H9 (cell line): ENCODE measurements around the gene SLC12A6. TPM values are rescaled to one million over a fixed set of nuclear protein-coding genes. Genes with fewer than 3 reads are reported as not detected.

Experiments
- DNase-seq: peaks from one replicate; pipeline ENCODE4 v3.0.0-alpha.2; 2017
- H2AFZ ChIP-seq: one replicate; pipeline ENCODE4 v1.6.1; 2013; ENCODE audit warnings: mild to moderate bottlenecking, low read length, control low read depth, moderate library complexity
- H2AK5ac ChIP-seq: 2 replicates; pipeline ENCODE4 v1.6.1; 2013; ENCODE audit warnings: low read length, control low read depth, mixed read lengths; ENCODE audit not compliant: insufficient read length
- H2BK120ac ChIP-seq: one replicate; pipeline ENCODE4 v1.6.1; 2013; ENCODE audit warnings: low read depth, mild to moderate bottlenecking, low read length, control low read depth, inconsistent platforms; ENCODE audit not compliant: poor library complexity, severe bottlenecking
- H2BK12ac ChIP-seq: 2 replicates; pipeline ENCODE4 v1.6.1; 2013; ENCODE audit warnings: low read length, control low read depth, mixed read lengths, low read depth; ENCODE audit not compliant: insufficient read length
- H2BK15ac ChIP-seq: 2 replicates; pipeline ENCODE4 v1.6.1; 2013; ENCODE audit warnings: low read depth, low read length, control low read depth
- H2BK20ac ChIP-seq: one replicate; pipeline ENCODE4 v1.6.1; 2013; ENCODE audit warnings: low read depth, mild to moderate bottlenecking, low read length, control low read depth, inconsistent platforms; ENCODE audit not compliant: poor library complexity, severe bottlenecking
- H2BK5ac ChIP-seq: 2 replicates; pipeline ENCODE4 v1.6.1; 2013; ENCODE audit warnings: low read length, control low read depth, mixed read lengths; ENCODE audit not compliant: insufficient read length
- H3K14ac ChIP-seq: 2 replicates; pipeline ENCODE4 v1.6.1; 2013; ENCODE audit warnings: low read length, control low read depth; ENCODE audit not compliant: insufficient read depth
- H3K18ac ChIP-seq: 2 replicates; pipeline ENCODE4 v1.6.1; 2013; ENCODE audit warnings: low read depth, mild to moderate bottlenecking, mixed read lengths, low read length, control low read depth; ENCODE audit not compliant: insufficient read length
- H3K23ac ChIP-seq: 2 replicates; pipeline ENCODE4 v1.6.1; 2013; ENCODE audit warnings: low read length, control low read depth, mixed read lengths, low read depth; ENCODE audit not compliant: insufficient read length
- H3K23me2 ChIP-seq: 2 replicates; pipeline ENCODE4 v1.6.1; 2013; ENCODE audit warnings: low read depth, mild to moderate bottlenecking, mixed read lengths, low read length, control low read depth; ENCODE audit not compliant: insufficient read length, poor library complexity, severe bottlenecking
- H3K27ac ChIP-seq: 2 replicates; pipeline ENCODE4 v1.5.1; 2013; ENCODE audit warnings: low read length, control low read depth, mixed read lengths, low read depth; ENCODE audit not compliant: insufficient read length
- H3K27me3 ChIP-seq: 2 replicates; pipeline ENCODE4 v1.6.1; 2013; ENCODE audit warnings: low read length, control low read depth, inconsistent platforms; ENCODE audit not compliant: insufficient read depth
- H3K4ac ChIP-seq: 2 replicates; pipeline ENCODE4 v1.6.1; 2013; ENCODE audit warnings: low read depth, mild to moderate bottlenecking, control low read depth, inconsistent platforms, low read length, moderate library complexity
- H3K4me1 ChIP-seq: 2 replicates; pipeline ENCODE4 v1.6.1; 2013; ENCODE audit warnings: low read length, control low read depth, inconsistent platforms; ENCODE audit not compliant: insufficient read depth
- H3K4me2 ChIP-seq: 2 replicates; pipeline ENCODE4 v1.6.1; 2013; ENCODE audit warnings: low read length, control low read depth, mixed read lengths; ENCODE audit not compliant: insufficient read length, insufficient read depth
- H3K56ac ChIP-seq: 2 replicates; pipeline ENCODE4 v1.6.1; 2013; ENCODE audit warnings: low read depth, mild to moderate bottlenecking, mixed read lengths, low read length, control low read depth; ENCODE audit not compliant: insufficient read length
- H3K79me1 ChIP-seq: 2 replicates; pipeline ENCODE4 v1.6.1; 2013; ENCODE audit warnings: low read depth, mild to moderate bottlenecking, moderate library complexity, low read length, control low read depth, inconsistent platforms; ENCODE audit not compliant: insufficient read depth, poor library complexity, severe bottlenecking
- H3K79me2 ChIP-seq: 2 replicates; pipeline ENCODE4 v1.6.1; 2013; ENCODE audit warnings: low read length, control low read depth, inconsistent platforms; ENCODE audit not compliant: insufficient read depth
- H3K9ac ChIP-seq: 2 replicates; pipeline ENCODE4 v1.6.1; 2013; ENCODE audit warnings: low read length, control low read depth, mixed read lengths; ENCODE audit not compliant: insufficient read length; ENCODE audit errors: extremely low read depth
- H3K9me3 ChIP-seq: one replicate; pipeline ENCODE4 v1.6.1; 2013; ENCODE audit warnings: low read depth, low read length, inconsistent platforms; ENCODE audit not compliant: control insufficient read depth
- H3T11ph ChIP-seq: one replicate; pipeline ENCODE4 v1.6.1; 2013; ENCODE audit warnings: mild to moderate bottlenecking, low read length, control low read depth, inconsistent platforms
- H4K20me1 ChIP-seq: one replicate; pipeline ENCODE4 v1.6.1; 2013; ENCODE audit not compliant: control insufficient read depth, insufficient read length, insufficient read depth
- H4K5ac ChIP-seq: 2 replicates; pipeline ENCODE4 v1.6.1; 2013; ENCODE audit warnings: low read depth, mild to moderate bottlenecking, mixed read lengths, low read length, control low read depth; ENCODE audit not compliant: insufficient read length
- H4K8ac ChIP-seq: replicated peaks from 2 replicates; pipeline ENCODE4 v1.6.1; 2013; ENCODE audit warnings: low read length, control low read depth, mixed read lengths, low read depth; ENCODE audit not compliant: insufficient read length
- H4K91ac ChIP-seq: 2 replicates; pipeline ENCODE4 v1.6.1; 2013; ENCODE audit warnings: low read depth, mild to moderate bottlenecking, moderate library complexity, mixed read lengths, low read length, control low read depth; ENCODE audit not compliant: insufficient read length
- H3K27ac Mint-ChIP-seq, 3 experiments: 2 replicates in 2 of 3; 3 replicates in 1 of 3; pipeline ENCODE4 v1.8.0; 2020 to 2021; ENCODE audit warnings: mixed read lengths in 3 of 3, mild to moderate bottlenecking in 1 of 3, moderate library complexity in 1 of 3
- H3K27me3 Mint-ChIP-seq: 2 replicates; pipeline ENCODE4 v1.8.0; 2021; ENCODE audit warnings: low read depth, mild to moderate bottlenecking, moderate library complexity, mixed read lengths
- H3K36me3 Mint-ChIP-seq, 3 experiments: 2 replicates in 2 of 3; 3 replicates in 1 of 3; pipeline ENCODE4 v1.8.0; 2020 to 2021; ENCODE audit warnings: low read depth in 3 of 3, mixed read lengths in 3 of 3; ENCODE audit not compliant: insufficient read depth in 1 of 3
- H3K4me1 Mint-ChIP-seq, 2 experiments: 2 replicates each; pipeline ENCODE4 v1.8.0; 2020; ENCODE audit warnings: mixed read lengths in 2 of 2
- H3K4me3 Mint-ChIP-seq, 2 experiments: 2 replicates in 1 of 2; 3 replicates in 1 of 2; pipeline ENCODE4 v1.8.0; 2020 to 2021; ENCODE audit warnings: mild to moderate bottlenecking in 2 of 2, mixed read lengths in 2 of 2, moderate library complexity in 1 of 2
- H3K9me3 Mint-ChIP-seq, 2 experiments: 2 replicates in 1 of 2; 3 replicates in 1 of 2; pipeline ENCODE4 v1.8.0; 2020; ENCODE audit warnings: mild to moderate bottlenecking in 2 of 2, mixed read lengths in 2 of 2, moderate library complexity in 1 of 2
- WGBS: extraction: QIAGEN DNeasy Blood & Tissue Kit; methylation state at CpG from one replicate; pipeline ENCODE4 v1.1.7; 2013; ENCODE audit warnings: missing lambda C conversion rate, low lambda C conversion rate, mixed read lengths; ENCODE audit not compliant: insufficient read length; ENCODE audit errors: extremely low coverage; 5-methylcytosine and 5-hydroxymethylcytosine counted together
- total RNA-seq: library from RNA; stranded (reverse); gene quantifications from 2 replicates; pipeline ENCODE4 v1.2.1, GENCODE V29; 2021
- TF ChIP-seq, protein P1 (sequence below): fragments of 200-600 bp; sonication (generic); conservative IDR thresholded peaks from 3 replicates; pipeline ENCODE4 v1.8.0; 2021; ENCODE audit warnings: antibody characterized with exemption, mild to moderate bottlenecking

The SLC12A6 gene
- total RNA-seq, 1 experiment from 2014 or later, result 11.1 TPM

DNA sequence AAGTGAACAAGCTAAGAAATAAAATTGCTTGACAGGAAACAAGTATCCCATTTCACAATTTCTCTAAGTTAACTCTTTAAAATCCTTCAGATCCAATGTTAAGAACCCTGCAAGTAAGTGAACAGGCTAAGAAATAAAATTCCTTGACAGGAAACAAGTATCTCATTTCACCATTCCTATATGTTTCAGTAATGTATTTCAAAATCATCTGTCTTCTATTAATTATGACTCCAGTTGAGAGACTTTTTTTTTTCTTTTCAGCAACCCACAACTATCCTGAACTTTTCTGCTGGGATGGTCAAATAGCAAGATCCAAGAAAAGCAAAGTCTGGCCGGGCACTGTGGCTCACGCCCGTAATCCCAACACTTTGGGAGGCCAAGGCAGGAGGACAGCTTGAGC is 2.4 kb upstream of the SLC12A6 start:
- Histone ChIP-seq H3K4me2 (no peak overlapping the region), H2BK15ac (no peak overlapping the region), H3K27me3 (no peaks in the 10 kb centered on the region), H3K23me2 (peaks cover 7% of the 10 kb centered on the region), H4K91ac (no peak overlapping the region), H4K8ac (no peak overlapping the region), H3K4ac (no peak overlapping the region), H3K23ac (no peak overlapping the region), H3K9ac (no peak overlapping the region), H2BK20ac (no peak overlapping the region), H4K20me1 (no peaks in the 10 kb centered on the region), H2BK12ac (no peak overlapping the region), H3K14ac (no peak overlapping the region), H3K79me1 (peaks cover 3% of the 10 kb centered on the region), H3K27ac (no peak overlapping the region), H3K79me2 (peaks cover 7% of the 10 kb centered on the region; the same call in 1 of the 2 replicates), H2BK120ac (no peak overlapping the region), H2AFZ (no peak overlapping the region), H4K5ac (no peak overlapping the region), H2AK5ac (no peak overlapping the region), H3K4me1 (peaks cover 2% of the 10 kb centered on the region; the same call in 1 of the 2 replicates), H3T11ph (no peak overlapping the region), H3K56ac (no peak overlapping the region), H3K18ac (no peak overlapping the region), H2BK5ac (no peak overlapping the region), H3K9me3 (no peaks in the 10 kb centered on the region)
- H3K9me3 Mint-ChIP-seq, result no peaks in the 10 kb centered on the region
- TF ChIP-seq, protein P1, sequence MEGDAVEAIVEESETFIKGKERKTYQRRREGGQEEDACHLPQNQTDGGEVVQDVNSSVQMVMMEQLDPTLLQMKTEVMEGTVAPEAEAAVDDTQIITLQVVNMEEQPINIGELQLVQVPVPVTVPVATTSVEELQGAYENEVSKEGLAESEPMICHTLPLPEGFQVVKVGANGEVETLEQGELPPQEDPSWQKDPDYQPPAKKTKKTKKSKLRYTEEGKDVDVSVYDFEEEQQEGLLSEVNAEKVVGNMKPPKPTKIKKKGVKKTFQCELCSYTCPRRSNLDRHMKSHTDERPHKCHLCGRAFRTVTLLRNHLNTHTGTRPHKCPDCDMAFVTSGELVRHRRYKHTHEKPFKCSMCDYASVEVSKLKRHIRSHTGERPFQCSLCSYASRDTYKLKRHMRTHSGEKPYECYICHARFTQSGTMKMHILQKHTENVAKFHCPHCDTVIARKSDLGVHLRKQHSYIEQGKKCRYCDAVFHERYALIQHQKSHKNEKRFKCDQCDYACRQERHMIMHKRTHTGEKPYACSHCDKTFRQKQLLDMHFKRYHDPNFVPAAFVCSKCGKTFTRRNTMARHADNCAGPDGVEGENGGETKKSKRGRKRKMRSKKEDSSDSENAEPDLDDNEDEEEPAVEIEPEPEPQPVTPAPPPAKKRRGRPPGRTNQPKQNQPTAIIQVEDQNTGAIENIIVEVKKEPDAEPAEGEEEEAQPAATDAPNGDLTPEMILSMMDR, result no peak
- H3K4me1 Mint-ChIP-seq, result peaks cover 10 to 15% of the 10 kb centered on the region in 2 experiments
- peaks cover 5% of the 10 kb centered on the region; the same call in 1 of the 2 replicates for H3K27me3 Mint-ChIP-seq
- no CpG with 5 or more reads among the region's 3 CpGs for WGBS
- H3K36me3 Mint-ChIP-seq, result peaks cover 22 to 25% (median 25%) of the 10 kb centered on the region in 3 experiments
- DNase-seq, result no peak
- H3K27ac Mint-ChIP-seq, result 0 out of 7 replicates have a peak overlapping the region, but pooled peaks of 1 of the 3 experiments have one; percentile 11
- H3K4me3 Mint-ChIP-seq, result no peak overlapping the region; a peak in 1 of 5 replicates
